HepG2 (cell line): ENCODE data around the gene HELZ2. TPM values are rescaled to one million over a fixed set of nuclear protein-coding genes. Genes with fewer than 3 reads are reported as not detected.

Source experiments
- EEA1 ChIP-seq: sonication (generic); formaldehyde crosslinking; IDR thresholded peaks from 2 replicates; pipeline ENCODE4 v1.5.1; 2020; ENCODE audit warnings: mild to moderate bottlenecking, missing genetic modification reagents, borderline replicate concordance
- FOSL2 ChIP-seq: sonication (generic); formaldehyde crosslinking; IDR thresholded peaks from 2 replicates; pipeline ENCODE4 v1.4.0; 2020; ENCODE audit warnings: missing genetic modification reagents
- HNF1B ChIP-seq: sonication (generic); formaldehyde crosslinking; IDR thresholded peaks from 2 replicates; pipeline ENCODE4 v1.5.1; 2020; ENCODE audit warnings: mild to moderate bottlenecking, moderate library complexity, missing genetic modification reagents
- HOMEZ ChIP-seq: IDR thresholded peaks from 2 replicates; pipeline ENCODE4 v1.6.1; 2016; ENCODE audit warnings: low read depth
- POLR2G ChIP-seq: fragments of 200-400 bp; formaldehyde crosslinking; IDR thresholded peaks from 2 replicates; pipeline ENCODE4 v1.6.1; 2018; ENCODE audit warnings: mild to moderate bottlenecking, low read depth, low read length, moderate library complexity
- ZBTB38 ChIP-seq: sonication (generic); formaldehyde crosslinking; IDR thresholded peaks from 2 replicates; pipeline ENCODE4 v1.5.1; 2020; ENCODE audit warnings: mild to moderate bottlenecking, missing genetic modification reagents
- ZBTB4 ChIP-seq: sonication (generic); formaldehyde crosslinking; IDR thresholded peaks from 2 replicates; pipeline ENCODE4 v1.4.0; 2020; ENCODE audit warnings: missing genetic modification reagents, mild to moderate bottlenecking, borderline replicate concordance
- ZFP62 ChIP-seq: sonication (generic); formaldehyde crosslinking; IDR thresholded peaks from 2 replicates; pipeline ENCODE4 v1.4.0; 2020; ENCODE audit warnings: missing genetic modification reagents
- ZHX2 ChIP-seq, 2 experiments: sonication (generic) in 1 of 2; formaldehyde crosslinking in 1 of 2; IDR thresholded peaks; 2 replicates each; pipeline versions ENCODE4 v1.6.1 to v1.9.0; 2014 to 2022; ENCODE audit warnings: antibody characterized with exemption in 1 of 2, borderline replicate concordance in 1 of 2, inconsistent platforms in 1 of 2, low read depth in 1 of 2, missing genetic modification reagents in 1 of 2
- ZNF3 ChIP-seq: IDR thresholded peaks from 2 replicates; pipeline ENCODE4 v1.7.0; 2017; ENCODE audit warnings: inconsistent platforms
- ZNF335 ChIP-seq: sonication (generic); formaldehyde crosslinking; IDR thresholded peaks from 2 replicates; pipeline ENCODE4 v1.4.0; 2020; ENCODE audit warnings: missing genetic modification reagents
- ZNF7 ChIP-seq: IDR thresholded peaks from 2 replicates; pipeline ENCODE4 v1.6.1; 2016; ENCODE audit warnings: missing biosample characterization, missing genetic modification reagents
- ZNF784 ChIP-seq: sonication (generic); formaldehyde crosslinking; IDR thresholded peaks from 2 replicates; pipeline ENCODE4 v1.5.1; 2020; ENCODE audit warnings: missing genetic modification reagents, mild to moderate bottlenecking, borderline replicate concordance
- ZNF792 ChIP-seq: IDR thresholded peaks from 2 replicates; pipeline ENCODE4 v1.6.1; 2016
- polyA plus RNA-seq, 8 experiments: library from polyadenylated mRNA; depleted of rRNA in 3 of 8; stranded (reverse) in 7 of 8; unstranded in 1 of 8; fragments of >200 nt; fragmentation: Illumina TruSeq in 4 of 8; extraction: Trizol in 4 of 8; gene quantifications; 2 replicates each; pipeline versions ENCODE4 v1.2.1 to v1.2.3, GENCODE V29; 2011 to 2016; ENCODE audit warnings: low read depth in 4 of 8, missing spikeins in 1 of 8, mixed read lengths in 1 of 8; ENCODE audit not compliant: insufficient read depth in 1 of 8
- total RNA-seq, 5 experiments: library from RNA; depleted of rRNA; stranded (reverse); fragments of >200 nt; fragmentation: Illumina TruSeq; extraction: Trizol; gene quantifications; 2 replicates each; pipeline ENCODE4 v1.2.3, GENCODE V29; 2016; ENCODE audit warnings: low read depth in 1 of 5

HELZ2 gene
- total and polyA plus RNA-seq, 2 of the 13 experiments (the other 11 are each of a cell fraction or from before 2014, with no cell fraction given): 9.6 to 10.1 TPM

- peak; percentile 89; the same call in 1 of the 2 replicates for TF ChIP-seq ZBTB4 (CRISPR knock-in tag)
- TF ChIP-seq HNF1B (CRISPR knock-in tag): peak; percentile 91
- TF ChIP-seq ZNF7 (CRISPR knock-in tag): no peak
- peak; percentile 97 for TF ChIP-seq ZNF335 (CRISPR knock-in tag)
- peak; percentile 95 for TF ChIP-seq ZBTB38 (CRISPR knock-in tag)
- no peak; the same call in 1 of the 2 replicates for TF ChIP-seq ZNF3 (CRISPR knock-in tag)
- no peak for TF ChIP-seq ZFP62 (CRISPR knock-in tag)
- peak; percentile 95; the same call in 1 of the 2 replicates for TF ChIP-seq ZNF792 (CRISPR knock-in tag)
- peak; percentile 88 for TF ChIP-seq ZNF784
- TF ChIP-seq HOMEZ (CRISPR knock-in tag): peak; percentile 75; the same call in 1 of the 2 replicates
- peak; percentile 26; the same call in 1 of the 2 replicates for TF ChIP-seq ZHX2 (IDR thresholded peaks at IDR 0.05; ENCODE audit: low read depth)
- no peak for TF ChIP-seq ZHX2 (CRISPR knock-in tag; IDR thresholded peaks at IDR 0.05; ENCODE audit: borderline replicate concordance)
- peak; percentile 71 for TF ChIP-seq FOSL2 (CRISPR knock-in tag)
- TF ChIP-seq EEA1: peak; percentile 93; the same call in 1 of the 2 replicates
- TF ChIP-seq POLR2G: peak; percentile 76
These were observed 36.4 kb downstream of the HELZ2 start (continued) for GRCh38 chr20:63537525-63538203.
